SK-N-SH treated with all-trans-retinoic acid at 6 μM for 48 hours (cell line): ENCODE results near the gene TANGO6.
A peak's percentile ranks its signal among the peaks of the same experiment; 100 is the strongest.

Experiments
- ATAC-seq: fragments of 200-7000 bp; cut with Tn5 transposase; 3 replicates; pipeline ENCODE4 v1.9.1; 2020; ENCODE audit warnings: mild to moderate bottlenecking, moderate library complexity
- BACH2 ChIP-seq: fragments of 250-450 bp; sonication (Bioruptor Pico); IDR thresholded peaks from 2 replicates; pipeline ENCODE4 v1.9.0; 2021; ENCODE audit warnings: mild to moderate bottlenecking, borderline replicate concordance
- CREB5 ChIP-seq: fragments of 250-450 bp; sonication (Bioruptor Pico); IDR thresholded peaks from 2 replicates; pipeline ENCODE4 v1.5.1; 2020; ENCODE audit warnings: low read depth, mild to moderate bottlenecking, moderate library complexity
- CSDC2 ChIP-seq: fragments of 250-450 bp; sonication (Bioruptor Pico); IDR thresholded peaks from 2 replicates; pipeline ENCODE4 v1.5.0; 2020; ENCODE audit warnings: mild to moderate bottlenecking, moderate library complexity
- CSRNP3 ChIP-seq: fragments of 250-450 bp; sonication (Bioruptor Pico); IDR thresholded peaks from 2 replicates; pipeline ENCODE4 v1.5.1; 2021; ENCODE audit warnings: mild to moderate bottlenecking, moderate library complexity
- ESRRG ChIP-seq: fragments of 250-450 bp; sonication (Bioruptor Pico); IDR thresholded peaks from 2 replicates; pipeline ENCODE4 v1.6.1; 2021; ENCODE audit warnings: mild to moderate bottlenecking
- GLIS3 ChIP-seq: fragments of 250-450 bp; sonication (Bioruptor Pico); IDR thresholded peaks from 2 replicates; pipeline ENCODE4 v1.5.0; 2020; ENCODE audit warnings: mild to moderate bottlenecking, moderate library complexity
- ISL1 ChIP-seq: fragments of 250-450 bp; sonication (Bioruptor Pico); IDR thresholded peaks from 2 replicates; pipeline ENCODE4 v2.1.2; 2022; ENCODE audit warnings: mild to moderate bottlenecking, moderate library complexity
- PATZ1 ChIP-seq: fragments of 250-450 bp; sonication (Bioruptor Pico); IDR thresholded peaks from 2 replicates; pipeline ENCODE4 v1.8.0; 2020; ENCODE audit warnings: mild to moderate bottlenecking, moderate library complexity, borderline replicate concordance
- POU6F1 ChIP-seq: fragments of 250-450 bp; sonication (Bioruptor Pico); IDR thresholded peaks from 2 replicates; pipeline ENCODE4 v1.8.0; 2021; ENCODE audit warnings: low read depth, mild to moderate bottlenecking, moderate library complexity, borderline replicate concordance
- PPARA ChIP-seq: fragments of 250-450 bp; sonication (Bioruptor Pico); IDR thresholded peaks from 2 replicates; pipeline ENCODE4 v1.5.0; 2020; ENCODE audit warnings: mild to moderate bottlenecking, borderline replicate concordance
- RARB ChIP-seq: fragments of 250-450 bp; sonication (Bioruptor Pico); IDR thresholded peaks from 2 replicates; pipeline ENCODE4 v1.8.0; 2021; ENCODE audit warnings: mild to moderate bottlenecking, moderate library complexity
- TCF4 ChIP-seq: fragments of 250-450 bp; sonication (Bioruptor Pico); IDR thresholded peaks from 2 replicates; pipeline ENCODE4 v1.8.0; 2021; ENCODE audit warnings: mild to moderate bottlenecking, moderate library complexity, borderline replicate concordance
- TOX ChIP-seq: fragments of 250-450 bp; sonication (Bioruptor Pico); IDR thresholded peaks from 2 replicates; pipeline ENCODE4 v1.8.0; 2021; ENCODE audit warnings: mild to moderate bottlenecking, moderate library complexity, borderline replicate concordance
- ZFP3 ChIP-seq: fragments of 250-450 bp; sonication (Bioruptor Pico); IDR thresholded peaks from 2 replicates; pipeline ENCODE4 v1.5.0; 2020; ENCODE audit warnings: mild to moderate bottlenecking, moderate library complexity
- ZNF565 ChIP-seq: fragments of 450-650 bp; formaldehyde crosslinking; conservative IDR thresholded peaks from 2 replicates; pipeline ENCODE4 v1.5.0; 2020; ENCODE audit warnings: low read depth, mild to moderate bottlenecking, moderate library complexity
- ZNF70 ChIP-seq: fragments of 450-650 bp; formaldehyde crosslinking; IDR thresholded peaks from 2 replicates; pipeline ENCODE4 v1.5.0; 2020; ENCODE audit warnings: mild to moderate bottlenecking, moderate library complexity
- ZNF8 ChIP-seq: fragments of 450-650 bp; formaldehyde crosslinking; IDR thresholded peaks from 2 replicates; pipeline ENCODE4 v1.5.0; 2020; ENCODE audit warnings: mild to moderate bottlenecking, moderate library complexity

TANGO6 gene

GRCh38 chr16:68898026-68898425 is 54.7 kb downstream of the TANGO6 start:
- TF ChIP-seq ZNF8 (CRISPR knock-in tag) (no peak), RARB (CRISPR knock-in tag) (no peak), PATZ1 (CRISPR knock-in tag) (no peak), CSDC2 (CRISPR knock-in tag) (no peak), ESRRG (CRISPR knock-in tag) (no peak), BACH2 (CRISPR knock-in tag) (no peak), TCF4 (CRISPR knock-in tag) (peak; percentile 32; the same call in 1 of the 2 replicates)
- ATAC-seq, result no peak

GRCh38 chr16:68900009-68900408 is 56.7 kb downstream of the TANGO6 start:
- TF ChIP-seq PPARA, result no peak
- no peak for TF ChIP-seq PATZ1 (CRISPR knock-in tag)
- TF ChIP-seq ZNF565, result no peak
- TF ChIP-seq ESRRG (CRISPR knock-in tag), result no peak
- TF ChIP-seq POU6F1, result no peak
- TF ChIP-seq ZFP3 (CRISPR knock-in tag), result no peak
- ATAC-seq, result no peak

GRCh38 chr16:68902003-68902968 is 59.0 kb downstream of the TANGO6 start:
- ATAC-seq, result peak; percentile 95
- TF ChIP-seq ISL1 (CRISPR knock-in tag), result no peak

GRCh38 chr16:68902969-68903345 is 59.6 kb downstream of the TANGO6 start:
- ATAC-seq, result no peak
- TF ChIP-seq TCF4 (CRISPR knock-in tag) (no peak), CSRNP3 (no peak), ZNF70 (CRISPR knock-in tag) (no peak), PATZ1 (CRISPR knock-in tag) (no peak), TOX (CRISPR knock-in tag) (no peak), ZNF565 (no peak), GLIS3 (CRISPR knock-in tag) (no peak)

GRCh38 chr16:68907297-68907696 is 64.0 kb downstream of the TANGO6 start:
- ATAC-seq, result no peak
- TF ChIP-seq CREB5 (CRISPR knock-in tag) (no peak), ZNF70 (CRISPR knock-in tag) (no peak), ESRRG (CRISPR knock-in tag) (no peak), PPARA (no peak), BACH2 (CRISPR knock-in tag) (no peak), ZNF8 (CRISPR knock-in tag) (no peak)
